CD14-positive monocyte (primary cell): ENCODE data around the gene ZNF212. TPM values are rescaled to one million over a fixed set of nuclear protein-coding genes. Genes with fewer than 3 reads are reported as not detected.

ENCODE experiments used
- DNase-seq, 3 donors: peaks; one replicate each; pipeline ENCODE4 v3.0.0-alpha.2; 2011 to 2022
- H2AFZ ChIP-seq: 2 replicates; pipeline ENCODE4 v1.6.0; 2012; ENCODE audit warnings: mild to moderate bottlenecking, low read depth, low read length, inconsistent platforms; ENCODE audit not compliant: insufficient read depth, poor library complexity, severe bottlenecking
- H3K27ac ChIP-seq, 2 donors: 1 replicate in 1 of 2; 2 replicates in 1 of 2; pipeline ENCODE4 v1.5.1; 2012 to 2013; ENCODE audit warnings: low read length in 2 of 2, control low read depth in 1 of 2, inconsistent platforms in 1 of 2, low read depth in 1 of 2, mild to moderate bottlenecking in 1 of 2
- H3K27me3 ChIP-seq, 2 donors: one replicate each; pipeline versions ENCODE4 v1.6.0 to v1.6.1; 2011 to 2013; ENCODE audit warnings: low read length in 2 of 2; ENCODE audit not compliant: control insufficient read depth in 2 of 2, insufficient read depth in 2 of 2
- H3K36me3 ChIP-seq, 2 donors: replicated peaks in 1 of 2; 1 replicate in 1 of 2; 2 replicates in 1 of 2; pipeline versions ENCODE4 v1.5.1 to v1.6.1; 2012 to 2013; ENCODE audit warnings: low read length in 2 of 2, control low read depth in 1 of 2, inconsistent platforms in 1 of 2, mild to moderate bottlenecking in 1 of 2; ENCODE audit not compliant: insufficient read depth in 2 of 2, control insufficient read depth in 1 of 2
- H3K4me1 ChIP-seq, 2 donors: 1 replicate in 1 of 2; 2 replicates in 1 of 2; pipeline versions ENCODE4 v1.5.1 to v1.6.1; 2012 to 2013; ENCODE audit warnings: low read length in 2 of 2, control low read depth in 1 of 2, inconsistent platforms in 1 of 2, mild to moderate bottlenecking in 1 of 2, moderate library complexity in 1 of 2; ENCODE audit not compliant: insufficient read depth in 2 of 2, control insufficient read depth in 1 of 2
- H3K4me2 ChIP-seq: replicated peaks from 2 replicates; pipeline ENCODE3; 2012; ENCODE audit warnings: low read length, moderate library complexity, mild to moderate bottlenecking; ENCODE audit not compliant: poor library complexity, severe bottlenecking; ENCODE audit errors: extremely low read depth
- H3K4me3 ChIP-seq, 3 experiments: fragments of 200-600 bp in 1 of 3; sonication (generic) in 1 of 3; replicated peaks in 1 of 3; 1 replicate in 2 of 3; 2 replicates in 1 of 3; pipeline ENCODE4 v1.5.1; 2011 to 2013; ENCODE audit warnings: low read length in 3 of 3, mild to moderate bottlenecking in 3 of 3, control low read depth in 2 of 3, low read depth in 2 of 3, inconsistent platforms in 1 of 3, moderate library complexity in 1 of 3
- H3K79me2 ChIP-seq: 2 replicates; pipeline ENCODE4 v1.6.0; 2012; ENCODE audit warnings: mild to moderate bottlenecking, control low read depth, inconsistent platforms, low read length, moderate library complexity; ENCODE audit not compliant: insufficient read depth
- H3K9ac ChIP-seq: 2 replicates; pipeline ENCODE4 v1.6.0; 2017; ENCODE audit warnings: low read length, mild to moderate bottlenecking; ENCODE audit not compliant: insufficient read depth, poor library complexity, severe bottlenecking
- H3K9me3 ChIP-seq, 2 donors: replicated peaks in 1 of 2; 1 replicate in 1 of 2; 2 replicates in 1 of 2; pipeline versions ENCODE4 v1.5.1 to v1.6.1; 2012 to 2013; ENCODE audit warnings: low read length in 2 of 2, control low read depth in 1 of 2; ENCODE audit not compliant: control insufficient read depth in 1 of 2, insufficient read depth in 1 of 2
- H4K20me1 ChIP-seq: 2 replicates; pipeline ENCODE4 v1.6.0; 2012; ENCODE audit warnings: mild to moderate bottlenecking, low read length, control low read depth, moderate library complexity; ENCODE audit not compliant: insufficient read depth
- H3K27ac Mint-ChIP-seq, 7 donors: one replicate each; pipeline ENCODE4 v1.8.0; 2020; ENCODE audit warnings: mild to moderate bottlenecking in 7 of 7, mixed read lengths in 7 of 7, moderate library complexity in 6 of 7, inconsistent platforms in 2 of 7
- H3K27me3 Mint-ChIP-seq, 3 donors: one replicate each; pipeline ENCODE4 v1.8.0; 2021 to 2022; ENCODE audit warnings: low read depth in 3 of 3, mild to moderate bottlenecking in 3 of 3, mixed read lengths in 3 of 3, moderate library complexity in 3 of 3, inconsistent platforms in 1 of 3
- H3K36me3 Mint-ChIP-seq, 2 donors: one replicate each; pipeline ENCODE4 v1.8.0; 2020; ENCODE audit warnings: mixed read lengths in 2 of 2, inconsistent platforms in 1 of 2, mild to moderate bottlenecking in 1 of 2
- H3K4me1 Mint-ChIP-seq: one replicate; pipeline ENCODE4 v1.8.0; 2020; ENCODE audit warnings: mild to moderate bottlenecking, mixed read lengths
- H3K4me3 Mint-ChIP-seq, 2 donors: one replicate each; pipeline ENCODE4 v1.8.0; 2020; ENCODE audit warnings: mild to moderate bottlenecking in 2 of 2, mixed read lengths in 2 of 2, moderate library complexity in 1 of 2
- H3K9me3 Mint-ChIP-seq, 7 donors: one replicate each; pipeline ENCODE4 v1.8.0; 2020 to 2022; ENCODE audit warnings: mixed read lengths in 7 of 7, mild to moderate bottlenecking in 6 of 7, moderate library complexity in 6 of 7, inconsistent platforms in 2 of 7
- CTCF ChIP-seq: fragments of 200-600 bp; IDR thresholded peaks from one replicate; pipeline ENCODE4 v1.8.0; 2022; ENCODE audit warnings: antibody characterized with exemption, mild to moderate bottlenecking
- WGBS: methylation state at CpG from one replicate; pipeline ENCODE4 v1.1.5; 2013; ENCODE audit warnings: missing lambda C conversion rate; ENCODE audit not compliant: insufficient coverage; 5-methylcytosine and 5-hydroxymethylcytosine counted together
- intact Hi-C, 2 donors: fragments of 100-400 bp; cut with micrococcal nuclease; formaldehyde crosslinking; loops; one replicate each; pipeline versions ENCODE4 v1.15.0 to v1.15.1; 2023
- polyA plus RNA-seq, 3 donors: library from polyadenylated mRNA; depleted of rRNA in 1 of 3; unstranded in 2 of 3; stranded (reverse) in 1 of 3; fragments of 300-500 nt in 2 of 3; fragments of >200 nt in 1 of 3; fragmentation: Illumina TruSeq in 2 of 3; gene quantifications; 1 replicate in 2 of 3; 2 replicates in 1 of 3; pipeline ENCODE4 v1.2.3, GENCODE V29; 2012 to 2021

The ZNF212 gene
- polyA plus RNA-seq, 3 donors, result 1.6 to 5.9 (median 2.3) TPM

GRCh38 chr7:149291781-149292461, 52.5 kb downstream of the ZNF212 start:
- Mint-ChIP-seq H3K9me3 (no peaks in the 10 kb centered on the region), H3K27me3 (peaks cover 0 to 4% (median 0%) of the 10 kb centered on the region in 3 donors), H3K4me3 (no peak overlapping the region), H3K36me3 (peaks cover 0 to 6% of the 10 kb centered on the region in 2 donors), H3K27ac (no peak overlapping the region), H3K4me1 (no peaks in the 10 kb centered on the region)
- no peaks in the 10 kb centered on the region for H4K20me1 ChIP-seq
- DNase-seq, result no peak
- no peaks in the 10 kb centered on the region for H3K36me3 ChIP-seq
- no peak overlapping the region for H3K4me2 ChIP-seq
- H3K4me3 ChIP-seq, result no peak overlapping the region
- no peak overlapping the region for H3K9ac ChIP-seq
- no peaks in the 10 kb centered on the region for H3K9me3 ChIP-seq
- H2AFZ ChIP-seq, result no peak overlapping the region
- no peaks in the 10 kb centered on the region for H3K79me2 ChIP-seq
- TF ChIP-seq CTCF, result no peak
- no peaks in the 10 kb centered on the region for H3K27me3 ChIP-seq
- no peaks in the 10 kb centered on the region for H3K4me1 ChIP-seq
- intact Hi-C loops, result no loop called here
- no peak overlapping the region for H3K27ac ChIP-seq
- WGBS, result 93% methylated on average over 8 of the region's 16 CpGs

GRCh38 chr7:149292462-149292823, 53.0 kb downstream of the ZNF212 start:
- Histone ChIP-seq H3K9ac (no peak overlapping the region), H3K4me3 (no peak overlapping the region), H3K27ac (no peak overlapping the region), H2AFZ (no peak overlapping the region), H3K36me3 (no peaks in the 10 kb centered on the region), H4K20me1 (no peaks in the 10 kb centered on the region), H3K9me3 (no peaks in the 10 kb centered on the region), H3K4me2 (no peak overlapping the region), H3K79me2 (no peaks in the 10 kb centered on the region), H3K27me3 (no peaks in the 10 kb centered on the region), H3K4me1 (no peaks in the 10 kb centered on the region)
- peaks cover 0 to 4% (median 0%) of the 10 kb centered on the region in 3 donors for H3K27me3 Mint-ChIP-seq
- TF ChIP-seq CTCF, result no peak
- no peaks in the 10 kb centered on the region for H3K9me3 Mint-ChIP-seq
- no peak overlapping the region for H3K27ac Mint-ChIP-seq
- no peaks in the 10 kb centered on the region for H3K4me1 Mint-ChIP-seq
- 82% methylated on average over 4 of the region's 9 CpGs for WGBS
- no peak for DNase-seq
- intact Hi-C loops, result no loop called here
- H3K36me3 Mint-ChIP-seq, result peaks cover 0 to 6% of the 10 kb centered on the region in 2 donors
- H3K4me3 Mint-ChIP-seq, result no peak overlapping the region
